Transverse colon (tissue), 4 donors: ENCODE data around the gene PIGN. TPM values are rescaled to one million over a fixed set of nuclear protein-coding genes. Genes with fewer than 3 reads are reported as not detected.

Experiments
- DNase-seq: peaks from one replicate; pipeline ENCODE4 v3.0.0-alpha.2; 2019
- H3K27ac ChIP-seq, 4 donors: fragments of 200-600 bp; sonication (generic); 2 replicates each; pipeline ENCODE4 v1.5.1; 2016 to 2018; ENCODE audit warnings: inconsistent platforms in 4 of 4
- H3K27me3 ChIP-seq: fragments of 200-600 bp; sonication (generic); 2 replicates; pipeline ENCODE4 v1.5.1; 2017; ENCODE audit warnings: inconsistent platforms
- H3K36me3 ChIP-seq, 4 donors: fragments of 200-600 bp; sonication (generic); 2 replicates each; pipeline ENCODE4 v1.5.1; 2017 to 2019; ENCODE audit warnings: inconsistent platforms in 4 of 4
- H3K4me1 ChIP-seq, 4 donors: fragments of 200-600 bp; sonication (generic); 2 replicates each; pipeline ENCODE4 v1.5.1; 2017 to 2020; ENCODE audit warnings: inconsistent platforms in 4 of 4
- H3K4me3 ChIP-seq, 4 donors: fragments of 200-600 bp; sonication (generic); 1 replicate in 1 of 4; 2 replicates in 3 of 4; pipeline versions ENCODE4 v1.5.1 to v1.6.1; 2017 to 2019; ENCODE audit warnings: inconsistent platforms in 4 of 4
- H3K9me3 ChIP-seq, 2 donors: fragments of 200-600 bp; sonication (generic); 2 replicates each; pipeline ENCODE4 v1.5.1; 2017 to 2019; ENCODE audit warnings: inconsistent platforms in 2 of 2
- CTCF ChIP-seq, 5 experiments: fragments of 200-600 bp in 3 of 5; fragments of 450-650 bp in 2 of 5; sonication (generic) in 3 of 5; IDR thresholded peaks; 1 replicate in 2 of 5; 2 replicates in 3 of 5; pipeline ENCODE4 v1.5.1; 2016 to 2017; ENCODE audit warnings: antibody characterized with exemption in 5 of 5, inconsistent platforms in 3 of 5, mild to moderate bottlenecking in 2 of 5, moderate library complexity in 1 of 5
- EP300 ChIP-seq: sonication (generic); formaldehyde crosslinking; IDR thresholded peaks from one replicate; pipeline ENCODE4 v1.6.1; 2017; ENCODE audit warnings: antibody characterized with exemption, low read depth
- POLR2A ChIP-seq: fragments of 450-650 bp; IDR thresholded peaks from one replicate; pipeline ENCODE4 v1.6.1; 2016; ENCODE audit warnings: antibody characterized with exemption, mild to moderate bottlenecking, moderate library complexity
- POLR2AphosphoS5 ChIP-seq, 3 donors: sonication (generic); formaldehyde crosslinking; IDR thresholded peaks; one replicate each; pipeline ENCODE4 v1.6.1; 2016; ENCODE audit warnings: antibody characterized with exemption in 3 of 3
- WGBS, 2 donors: methylation state at CpG; one replicate each; pipeline ENCODE4 v1.1.5; 2018; ENCODE audit warnings: low coverage in 1 of 2; 5-methylcytosine and 5-hydroxymethylcytosine counted together
- in situ Hi-C, 4 donors: fragments of 200-750 bp; cut with MboI; loops; one replicate each; pipeline versions ENCODE4 v1.15.0 to v1.15.1; 2017; ENCODE audit warnings: low sequenced_read_pairs in 3 of 4, low pct_ligation_motif_present in 1 of 4, low pct_unique_long_range_greater_than_20kb in 1 of 4
- intact Hi-C: fragments of 100-400 bp; cut with DNase I; formaldehyde crosslinking; loops from one replicate; pipeline ENCODE4 v1.15.1; 2023; ENCODE audit warnings: low total_unique reads
- total RNA-seq, 4 donors: library from RNA; depleted of rRNA; stranded (reverse); fragments of >200 nt; gene quantifications; one replicate each; pipeline ENCODE4 v1.1.0, GENCODE V29; 2016

PIGN gene
- total RNA-seq, 4 donors from 2014 or later: 15.3 to 105 (median 42.3) TPM

- no peaks in the 10 kb centered on the region for H3K36me3 ChIP-seq
- intact Hi-C loops: no loop called here
- DNase-seq: no peak
- no peaks in the 10 kb centered on the region for H3K27me3 ChIP-seq
- in situ Hi-C loops: no loop called here
- TF ChIP-seq EP300 (no peak), POLR2A (no peak), CTCF (IDR thresholded peaks at IDR 0.05) (no peak), POLR2AphosphoS5 (IDR thresholded peaks at IDR 0.05) (no peak)
- no peak overlapping the region for H3K27ac ChIP-seq
- H3K4me3 ChIP-seq: no peak overlapping the region
- WGBS, 2 donors: 93 to 94% methylated on average over 5 of the region's 5 CpGs
- H3K4me1 ChIP-seq: peaks cover 0 to 6% (median 0%) of the 10 kb centered on the region in 4 donors
- H3K9me3 ChIP-seq: no peaks in the 10 kb centered on the region
Measured at GRCh38 chr18:62066102-62066818, 120.6 kb downstream of the PIGN start.

DNA sequence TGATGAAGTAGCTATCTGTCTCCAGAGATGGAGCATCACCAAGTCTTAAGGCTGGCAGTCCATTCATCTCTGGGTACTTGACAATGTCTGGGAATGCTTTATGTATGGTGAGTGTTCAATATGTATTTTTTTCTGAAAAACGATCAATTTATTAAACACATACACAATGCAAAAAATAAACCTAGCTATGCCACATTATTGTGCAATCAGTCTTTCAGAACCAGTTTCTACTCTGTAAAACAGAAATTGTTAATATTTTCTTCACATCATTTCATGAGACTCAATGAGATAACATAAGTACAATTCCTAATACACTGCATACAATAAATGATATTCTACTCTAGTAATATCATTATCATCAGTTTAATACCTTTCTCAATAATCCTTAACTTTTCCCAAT lies 122.5 kb downstream of the PIGN start:
- in situ Hi-C loops (no loop called here), intact Hi-C loops (no loop called here)
- Histone ChIP-seq H3K9me3 (no peaks in the 10 kb centered on the region), H3K4me1 (peaks cover 0 to 6% (median 2%) of the 10 kb centered on the region in 4 donors), H3K27me3 (no peaks in the 10 kb centered on the region), H3K4me3 (no peak overlapping the region), H3K36me3 (no peaks in the 10 kb centered on the region), H3K27ac (no peak overlapping the region)
- DNase-seq: no peak
- WGBS, 2 donors: 0% methylated on average over 1 of the region's 1 CpG
- no peak for TF ChIP-seq EP300
- TF ChIP-seq POLR2A: no peak
- TF ChIP-seq CTCF (IDR thresholded peaks at IDR 0.05): no peak
- TF ChIP-seq POLR2AphosphoS5 (IDR thresholded peaks at IDR 0.05): no peak

- 63 to 68% methylated on average over 5 of the region's 5 CpGs for WGBS, 2 donors
- Histone ChIP-seq H3K9me3 (no peaks in the 10 kb centered on the region), H3K36me3 (no peaks in the 10 kb centered on the region), H3K4me1 (peaks cover 0 to 6% (median 2%) of the 10 kb centered on the region in 4 donors), H3K27ac (peak overlapping the region in 2 of 4 donors; percentile 64 to 78), H3K27me3 (no peaks in the 10 kb centered on the region), H3K4me3 (no peak overlapping the region)
- intact Hi-C loops (no loop called here), in situ Hi-C loops (no loop called here)
- TF ChIP-seq EP300 (no peak), POLR2A (no peak), POLR2AphosphoS5 (IDR thresholded peaks at IDR 0.05) (no peak)
- DNase-seq: no peak
Measured at GRCh38 chr18:62061821-62062478, 124.9 kb downstream of the PIGN start.

DNA sequence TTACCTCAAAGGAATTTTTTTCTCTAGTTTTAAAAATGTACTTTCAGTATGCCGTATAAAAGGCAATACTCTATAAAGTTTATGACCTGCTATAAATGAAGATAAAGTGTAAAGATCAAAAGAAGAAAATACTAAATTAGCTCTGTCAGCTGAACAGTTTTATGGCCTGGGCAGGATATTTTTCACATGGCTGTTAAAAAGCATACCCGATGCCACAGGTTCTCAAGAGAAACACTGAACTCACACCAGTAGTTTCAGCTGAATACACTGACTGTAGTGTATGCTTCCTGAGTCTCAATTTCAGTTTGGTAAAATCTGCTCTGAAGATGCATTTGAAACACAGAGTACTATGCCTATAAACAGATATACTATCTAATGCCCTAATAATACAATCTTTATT lies 126.0 kb downstream of the PIGN start:
- intact Hi-C loops: no loop called here
- 41 to 50% methylated on average over 2 of the region's 2 CpGs for WGBS, 2 donors

More for the DNA sequence above, 126.0 kb downstream of the PIGN start:
- peaks cover 0 to 6% (median 2%) of the 10 kb centered on the region in 4 donors for H3K4me1 ChIP-seq
- no peaks in the 10 kb centered on the region for H3K9me3 ChIP-seq
- TF ChIP-seq POLR2A (no peak), EP300 (no peak), CTCF (IDR thresholded peaks at IDR 0.05) (no peak), POLR2AphosphoS5 (IDR thresholded peaks at IDR 0.05) (no peak)
- no peaks in the 10 kb centered on the region for H3K36me3 ChIP-seq
- H3K27ac ChIP-seq: peak overlapping the region in 3 of 4 donors; percentile 4 to 78 (median 64)
- H3K27me3 ChIP-seq: no peaks in the 10 kb centered on the region
- no peak for DNase-seq
- peak overlapping the region in 1 of 4 donors; percentile 19 for H3K4me3 ChIP-seq
- in situ Hi-C loops: no loop called here
